ENCODE results near the gene COPS4.

DNA sequence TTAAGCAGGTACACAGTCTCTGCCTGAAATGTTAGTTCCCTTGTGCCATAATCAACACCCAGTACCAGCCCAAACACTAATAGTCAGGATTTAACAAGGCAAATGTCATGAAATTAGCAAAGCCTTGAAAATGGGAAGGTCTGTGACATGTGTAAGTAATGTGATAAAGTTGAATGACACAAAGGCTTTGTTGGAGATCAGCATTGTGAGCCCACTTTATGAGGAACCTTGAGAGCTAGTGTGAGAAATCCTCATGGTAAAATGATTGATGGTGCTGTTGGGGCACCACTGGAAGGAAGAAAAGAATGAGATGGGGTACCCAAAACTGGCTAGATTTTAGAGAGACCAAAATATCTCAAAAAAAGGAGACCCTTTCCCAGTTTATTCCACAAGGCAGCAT lies 21.1 kb upstream of the COPS4 start:
- TF ChIP-seq POLR2A (IDR thresholded peaks at IDR 0.05; ENCODE audit: control extremely low read depth in 1 of 2, low read depth in 2 of 2, low read length in 2 of 2) (no peak), HDAC6 (IDR thresholded peaks at IDR 0.05; ENCODE audit: low read depth, low read length) (no peak)
